Body of pancreas (tissue), 4 donors: ENCODE results near the gene SLAMF6. TPM values are rescaled to one million over a fixed set of nuclear protein-coding genes. Genes with fewer than 3 reads are reported as not detected.

ENCODE experiments used
- ATAC-seq: fragments of 150-250 bp; one replicate; pipeline ENCODE4 v1.9.1; 2016
- DNase-seq, 4 donors: peaks; one replicate each; pipeline ENCODE4 v3.0.0-alpha.2; 2019
- H3K27ac ChIP-seq, 4 donors: fragments of 200-600 bp; sonication (generic); 1 replicate in 3 of 4; 2 replicates in 1 of 4; pipeline versions ENCODE4 v1.5.1 to v1.6.1; 2016 to 2019; ENCODE audit warnings: mild to moderate bottlenecking in 1 of 4, mixed read lengths in 1 of 4, moderate library complexity in 1 of 4
- H3K27me3 ChIP-seq, 2 donors: fragments of 200-600 bp; sonication (generic); one replicate each; pipeline ENCODE4 v1.6.0; 2016; ENCODE audit warnings: mild to moderate bottlenecking in 1 of 2
- H3K36me3 ChIP-seq, 2 donors: fragments of 200-600 bp; sonication (generic); replicated peaks in 1 of 2; 2 replicates each; pipeline ENCODE4 v1.5.1; 2016; ENCODE audit warnings: low read depth in 2 of 2; ENCODE audit not compliant: insufficient read depth in 1 of 2
- H3K4me1 ChIP-seq: fragments of 200-600 bp; sonication (generic); one replicate; pipeline ENCODE4 v1.6.0; 2016
- H3K4me3 ChIP-seq, 2 donors: fragments of 200-600 bp; sonication (generic); 1 replicate in 1 of 2; 2 replicates in 1 of 2; pipeline ENCODE4 v1.5.1; 2016 to 2019
- H3K9me3 ChIP-seq, 3 donors: fragments of 200-600 bp; sonication (generic); 1 replicate in 2 of 3; 2 replicates in 1 of 3; pipeline ENCODE4 v1.5.1; 2016
- POLR2A ChIP-seq, 3 donors: fragments of 450-650 bp; IDR thresholded peaks; one replicate each; pipeline ENCODE4 v1.6.1; 2016; ENCODE audit warnings: antibody characterized with exemption in 3 of 3, mild to moderate bottlenecking in 2 of 3
- WGBS, 2 donors: methylation state at CpG; one replicate each; pipeline ENCODE4 v1.1.5; 2017; 5-methylcytosine and 5-hydroxymethylcytosine counted together
- intact Hi-C: fragments of 100-400 bp; cut with DNase I; formaldehyde crosslinking; loops from one replicate; pipeline ENCODE4 v1.15.1; 2023
- total RNA-seq, 2 donors: library from RNA; depleted of rRNA; stranded (reverse); fragments of >200 nt; gene quantifications; one replicate each; pipeline ENCODE4 v1.1.0, GENCODE V29; 2016
- TF ChIP-seq, protein P1 (sequence below), 7 experiments: fragments of 450-650 bp in 4 of 7; fragments of 200-600 bp in 3 of 7; sonication (generic) in 3 of 7; IDR thresholded peaks; one replicate each; pipeline ENCODE4 v1.5.1; 2016 to 2019; ENCODE audit warnings: antibody characterized with exemption in 7 of 7

Gene SLAMF6
- total RNA-seq = under 1 TPM; 0.52 to 0.99 TPM

DNA sequence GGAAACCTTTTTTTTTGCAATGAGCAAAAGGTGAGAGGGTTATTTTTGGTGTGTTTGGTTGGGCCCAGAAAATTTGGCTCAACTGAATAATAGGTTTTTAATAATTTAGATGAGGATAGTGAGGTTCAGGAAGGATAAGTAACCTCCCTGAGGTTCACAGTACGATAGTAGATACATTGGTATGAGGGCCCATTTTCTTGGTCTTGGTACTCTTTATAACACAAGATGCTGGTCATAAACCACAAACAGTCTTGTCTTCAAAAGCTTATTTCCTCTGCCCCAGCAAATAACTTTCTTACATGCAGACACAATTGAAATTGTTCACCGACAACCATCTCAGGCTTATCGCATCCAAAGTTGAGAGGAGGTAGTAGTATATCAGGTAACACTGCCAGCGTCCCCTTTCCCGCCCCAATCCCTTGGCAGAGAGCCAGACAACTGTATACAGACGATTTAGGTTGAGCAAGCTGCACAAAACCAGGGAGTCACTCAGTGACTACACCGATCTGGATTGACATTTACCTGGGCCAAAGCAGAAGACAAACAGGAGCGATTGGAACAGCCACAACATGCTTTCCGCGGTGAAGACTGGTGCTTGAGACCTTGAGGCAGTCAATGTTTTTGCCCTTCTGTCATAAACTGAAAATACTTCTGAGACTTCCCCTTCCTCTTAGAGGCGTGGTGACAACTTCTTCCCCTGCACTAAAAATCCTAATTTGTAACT lies at the start of gene SLAMF6:
SLAMF6 (minus strand) TSS at position 634 of the 724 bp plus-strand sequence; CDS start at position 571, 63 bp downstream.
- Histone ChIP-seq H3K27me3 (no peaks in the 10 kb centered on the region), H3K36me3 (no peaks in the 10 kb centered on the region), H3K4me1 (no peaks in the 10 kb centered on the region), H3K9me3 (no peaks in the 10 kb centered on the region), H3K4me3 (no peak within 1 kb of the TSS), H3K27ac (no peak within 1 kb of the TSS)
- intact Hi-C loops = no loop called here
- ATAC-seq (no peak), DNase-seq (no peak)
- 54 to 65% methylated on average over 11 of the region's 11 CpGs for WGBS, 2 donors
- no peak for TF ChIP-seq POLR2A (IDR thresholded peaks at IDR 0.05)
- TF ChIP-seq, protein P1, sequence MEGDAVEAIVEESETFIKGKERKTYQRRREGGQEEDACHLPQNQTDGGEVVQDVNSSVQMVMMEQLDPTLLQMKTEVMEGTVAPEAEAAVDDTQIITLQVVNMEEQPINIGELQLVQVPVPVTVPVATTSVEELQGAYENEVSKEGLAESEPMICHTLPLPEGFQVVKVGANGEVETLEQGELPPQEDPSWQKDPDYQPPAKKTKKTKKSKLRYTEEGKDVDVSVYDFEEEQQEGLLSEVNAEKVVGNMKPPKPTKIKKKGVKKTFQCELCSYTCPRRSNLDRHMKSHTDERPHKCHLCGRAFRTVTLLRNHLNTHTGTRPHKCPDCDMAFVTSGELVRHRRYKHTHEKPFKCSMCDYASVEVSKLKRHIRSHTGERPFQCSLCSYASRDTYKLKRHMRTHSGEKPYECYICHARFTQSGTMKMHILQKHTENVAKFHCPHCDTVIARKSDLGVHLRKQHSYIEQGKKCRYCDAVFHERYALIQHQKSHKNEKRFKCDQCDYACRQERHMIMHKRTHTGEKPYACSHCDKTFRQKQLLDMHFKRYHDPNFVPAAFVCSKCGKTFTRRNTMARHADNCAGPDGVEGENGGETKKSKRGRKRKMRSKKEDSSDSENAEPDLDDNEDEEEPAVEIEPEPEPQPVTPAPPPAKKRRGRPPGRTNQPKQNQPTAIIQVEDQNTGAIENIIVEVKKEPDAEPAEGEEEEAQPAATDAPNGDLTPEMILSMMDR (IDR thresholded peaks at IDR 0.05) = no peak

DNA sequence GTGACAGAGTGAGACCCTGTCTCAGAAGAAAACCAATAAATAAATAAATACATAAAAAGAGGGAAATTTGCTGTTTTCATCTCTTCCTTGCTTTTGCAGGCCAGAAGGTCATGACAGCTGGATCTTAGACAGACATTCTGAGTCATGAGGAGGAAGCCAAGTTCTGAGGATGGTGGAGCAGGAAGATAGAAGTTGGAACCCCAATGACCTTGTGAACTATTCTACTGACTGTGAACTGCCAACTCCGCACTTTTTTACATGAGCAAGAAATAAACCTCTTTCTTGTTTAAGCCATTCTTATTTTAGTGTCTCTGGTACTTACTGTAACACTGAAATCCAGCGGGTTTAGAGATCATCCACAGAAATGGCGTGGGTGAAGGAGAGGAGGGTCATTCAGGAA lies 47.8 kb upstream of the SLAMF6 start:
- intact Hi-C loops = no loop called here
- no peak for TF ChIP-seq POLR2A (IDR thresholded peaks at IDR 0.05)
- TF ChIP-seq, protein P1 (IDR thresholded peaks at IDR 0.05) = no peak
- Histone ChIP-seq H3K9me3 (no peaks in the 10 kb centered on the region), H3K4me3 (no peak overlapping the region), H3K27ac (no peak overlapping the region), H3K4me1 (peaks cover 4% of the 10 kb centered on the region), H3K27me3 (no peaks in the 10 kb centered on the region), H3K36me3 (no peaks in the 10 kb centered on the region)
- 77 to 85% methylated on average over 3 of the region's 3 CpGs for WGBS, 2 donors
- ATAC-seq (no peak), DNase-seq (peak in 1 of 4 donors; percentile 16)

DNA sequence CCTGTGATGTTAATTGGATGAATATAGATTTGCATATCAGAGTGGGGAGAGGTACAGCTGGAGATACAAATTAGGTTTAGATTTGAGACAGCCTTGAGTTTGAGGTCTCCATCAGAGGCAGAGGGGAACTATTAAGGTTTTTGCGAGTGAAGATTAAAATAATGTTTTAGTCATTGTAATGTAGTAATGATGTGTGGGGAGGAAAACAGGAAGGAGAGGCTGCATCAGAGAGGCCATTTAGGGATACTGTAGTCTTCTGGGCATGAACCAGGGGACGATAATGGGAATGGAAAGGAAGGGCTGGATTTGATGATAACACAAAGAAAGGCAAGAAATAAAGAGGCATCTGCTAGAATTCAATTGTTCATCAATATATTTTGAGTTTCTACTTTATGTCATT lies 46.8 kb upstream of the SLAMF6 start:
- DNase-seq (no peak), ATAC-seq (no peak)
- Histone ChIP-seq H3K27ac (no peak overlapping the region), H3K4me3 (no peak overlapping the region), H3K36me3 (no peaks in the 10 kb centered on the region), H3K27me3 (no peaks in the 10 kb centered on the region), H3K9me3 (no peaks in the 10 kb centered on the region), H3K4me1 (peaks cover 10% of the 10 kb centered on the region)
- intact Hi-C loops = no loop called here
- no peak for TF ChIP-seq POLR2A (IDR thresholded peaks at IDR 0.05)
- TF ChIP-seq, protein P1 (IDR thresholded peaks at IDR 0.05) = no peak
- WGBS, 2 donors = 73 to 90% methylated on average over 2 of the region's 2 CpGs

DNA sequence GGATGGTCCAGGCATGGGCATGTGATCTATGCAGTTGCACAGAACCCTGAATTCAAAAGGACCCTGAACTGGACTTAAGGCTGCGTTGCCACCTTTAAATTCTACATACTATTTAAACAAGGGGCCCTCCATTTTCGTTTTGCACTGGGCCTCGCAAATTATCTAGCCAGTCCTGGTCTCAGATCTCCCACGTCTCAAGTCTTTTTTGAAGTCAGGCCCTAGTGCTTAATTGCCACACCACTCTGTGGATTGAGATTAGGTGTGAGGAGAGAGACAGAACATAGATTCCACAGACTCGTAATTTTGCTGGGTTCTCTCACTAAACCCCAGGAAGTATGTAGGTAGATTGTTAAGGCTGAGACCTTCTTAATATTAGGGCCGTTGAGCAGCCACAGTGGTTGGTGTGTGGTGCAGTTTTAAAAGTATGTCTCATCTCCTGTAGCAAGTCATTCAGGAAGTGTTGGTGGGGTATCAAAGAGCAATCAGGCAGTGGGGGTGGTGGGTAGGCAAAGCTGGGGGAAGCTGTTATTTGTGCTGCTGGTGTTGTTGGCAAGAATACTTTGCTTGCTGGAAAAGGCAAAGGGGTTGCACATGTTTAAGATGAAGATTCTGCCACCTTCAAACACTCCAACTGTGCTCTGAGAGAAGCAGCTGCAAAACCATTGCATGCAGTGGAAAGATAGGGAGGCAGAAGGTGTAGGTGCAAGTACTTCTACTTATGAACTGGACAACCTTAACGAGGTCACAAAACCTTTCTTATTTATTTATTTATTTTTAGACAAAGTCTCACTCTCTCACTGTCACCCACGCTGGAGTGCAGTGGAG lies 45.0 kb upstream of the SLAMF6 start:
- H3K27me3 ChIP-seq = no peaks in the 10 kb centered on the region
- no peaks in the 10 kb centered on the region for H3K9me3 ChIP-seq
- ATAC-seq = no peak
- TF ChIP-seq, protein P1 (IDR thresholded peaks at IDR 0.05) = no peak
- TF ChIP-seq POLR2A (IDR thresholded peaks at IDR 0.05) = no peak
- H3K4me3 ChIP-seq = no peak overlapping the region
- intact Hi-C loops = no loop called here
- no peak overlapping the region for H3K27ac ChIP-seq
- 64 to 73% methylated on average over 8 of the region's 8 CpGs for WGBS, 2 donors
- H3K36me3 ChIP-seq = no peaks in the 10 kb centered on the region
- DNase-seq = peak in 1 of 4 donors; percentile 18
- peaks cover 10% of the 10 kb centered on the region for H3K4me1 ChIP-seq
